ENCODE measurements around the gene MEGF11.

- TF ChIP-seq CTCF (conservative IDR thresholded peaks at IDR 0.05), result no peak
- no peak for TF ChIP-seq EZH2 (IDR thresholded peaks at IDR 0.05; ENCODE audit: low read depth)
These were observed 155.6 kb downstream of the MEGF11 start for GRCh38 chr15:66098022-66098363.
